A673 (cell line): Measurements from ENCODE around the gene C1orf210. TPM values are rescaled to one million over a fixed set of nuclear protein-coding genes. Genes with fewer than 3 reads are reported as not detected.

Experiments used
- BruUV-seq: library from RNA; stranded (reverse); fragments of 400-500 nt; replicated peaks from 2 replicates; lab custom pipeline; 2021; lab: Mats Ljungman, UMichigan
- CTCF ChIA-PET: fragments of 300-600 bp; sonication (Branson Sonifier 250); formaldehyde crosslinking; loops from one replicate; lab custom pipeline; 2022; ENCODE audit warnings: antibody characterized with exemption; lab: Charles Lee
- POLR2A ChIA-PET: fragments of 300-600 bp; sonication (Branson Sonifier 250); formaldehyde crosslinking; loops from one replicate; lab custom pipeline; 2022; ENCODE audit warnings: antibody characterized with exemption; ENCODE audit not compliant: low non-redundant PET; lab: Charles Lee
- DNase-seq: peaks from one replicate; pipeline ENCODE4 v3.0.0-alpha.2; 2015; ENCODE audit warnings: low spot score
- H3K27ac ChIP-seq: fragments of 200-600 bp; sonication (generic); 2 replicates; pipeline ENCODE4 v1.5.1; 2016; ENCODE audit warnings: mixed run types, low read depth, mild to moderate bottlenecking, mixed read lengths, antibody characterized with exemption, low read length; ENCODE audit not compliant: poor library complexity, severe bottlenecking
- H3K27me3 ChIP-seq: fragments of 200-600 bp; sonication (generic); replicated peaks from 2 replicates; pipeline ENCODE4 v1.6.1; 2017; ENCODE audit warnings: mixed run types, low read depth, mild to moderate bottlenecking, mixed read lengths, antibody characterized with exemption, low read length; ENCODE audit not compliant: insufficient read depth, poor library complexity
- H3K36me3 ChIP-seq: fragments of 200-600 bp; sonication (generic); 2 replicates; pipeline ENCODE4 v1.6.1; 2016; ENCODE audit warnings: mixed run types, mild to moderate bottlenecking, mixed read lengths, antibody characterized with exemption, low read length; ENCODE audit not compliant: insufficient read depth, poor library complexity, severe bottlenecking
- H3K4me1 ChIP-seq: fragments of 200-600 bp; sonication (generic); 2 replicates; pipeline ENCODE4 v1.6.1; 2017; ENCODE audit warnings: mixed run types, mild to moderate bottlenecking, mixed read lengths, antibody characterized with exemption, low read length; ENCODE audit not compliant: insufficient read depth, poor library complexity, severe bottlenecking
- H3K4me3 ChIP-seq: fragments of 200-600 bp; sonication (generic); 2 replicates; pipeline ENCODE4 v1.5.1; 2016; ENCODE audit warnings: low read depth, mixed run types, mild to moderate bottlenecking, mixed read lengths, low read length; ENCODE audit not compliant: poor library complexity, severe bottlenecking
- H3K9me3 ChIP-seq: fragments of 200-600 bp; sonication (generic); 2 replicates; pipeline ENCODE4 v1.6.1; 2016; ENCODE audit warnings: mixed run types, low read depth, mild to moderate bottlenecking, mixed read lengths, antibody characterized with exemption, low read length; ENCODE audit not compliant: poor library complexity, severe bottlenecking
- EZH2 ChIP-seq: fragments of 200-600 bp; sonication (generic); IDR thresholded peaks from 2 replicates; pipeline ENCODE4 v1.6.1; 2017; ENCODE audit warnings: borderline replicate concordance, low read depth, mild to moderate bottlenecking, mixed read lengths, antibody characterized with exemption, low read length; ENCODE audit not compliant: poor library complexity, severe bottlenecking
- intact Hi-C: fragments of 100-400 bp; cut with micrococcal nuclease; formaldehyde crosslinking; loops from one replicate; pipeline ENCODE4 v1.10.0; 2022; ENCODE audit not compliant: unreplicated experiment
- total RNA-seq: library from RNA; stranded (reverse); gene quantifications from 2 replicates; pipeline ENCODE4 v1.2.3, GENCODE V29; 2021
- TF ChIP-seq, protein P1 (sequence below): fragments of 300-800, 200-600 bp; sonication (generic); conservative IDR thresholded peaks from 2 replicates; pipeline ENCODE4 v1.5.1; 2017; ENCODE audit warnings: low read depth, mild to moderate bottlenecking, antibody characterized with exemption, low read length, moderate library complexity, mixed read lengths

The C1orf210 gene
- total RNA-seq, 1 experiment from 2014 or later, result not detected

DNA sequence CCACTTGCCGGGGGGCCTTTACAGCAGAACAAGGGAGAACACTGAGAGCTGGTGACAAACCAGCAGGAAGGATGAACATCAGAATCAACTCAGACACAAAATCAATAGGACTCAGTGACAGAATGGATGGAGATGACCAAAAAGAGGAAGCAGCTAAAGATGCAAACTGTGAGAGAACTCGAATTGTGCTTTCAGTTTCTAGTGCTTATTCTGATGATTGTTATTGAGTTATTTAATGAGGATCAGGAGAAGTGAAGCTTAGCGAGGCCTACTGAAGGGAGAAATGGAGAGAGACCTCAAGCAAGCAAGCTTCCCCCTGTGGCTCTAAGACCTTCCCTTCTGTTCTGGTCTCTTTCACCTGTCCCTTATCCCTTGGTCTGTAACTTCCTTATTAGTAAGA is 45.9 kb downstream of the C1orf210 start:
- no peak for TF ChIP-seq EZH2
- TF ChIP-seq, protein P1, sequence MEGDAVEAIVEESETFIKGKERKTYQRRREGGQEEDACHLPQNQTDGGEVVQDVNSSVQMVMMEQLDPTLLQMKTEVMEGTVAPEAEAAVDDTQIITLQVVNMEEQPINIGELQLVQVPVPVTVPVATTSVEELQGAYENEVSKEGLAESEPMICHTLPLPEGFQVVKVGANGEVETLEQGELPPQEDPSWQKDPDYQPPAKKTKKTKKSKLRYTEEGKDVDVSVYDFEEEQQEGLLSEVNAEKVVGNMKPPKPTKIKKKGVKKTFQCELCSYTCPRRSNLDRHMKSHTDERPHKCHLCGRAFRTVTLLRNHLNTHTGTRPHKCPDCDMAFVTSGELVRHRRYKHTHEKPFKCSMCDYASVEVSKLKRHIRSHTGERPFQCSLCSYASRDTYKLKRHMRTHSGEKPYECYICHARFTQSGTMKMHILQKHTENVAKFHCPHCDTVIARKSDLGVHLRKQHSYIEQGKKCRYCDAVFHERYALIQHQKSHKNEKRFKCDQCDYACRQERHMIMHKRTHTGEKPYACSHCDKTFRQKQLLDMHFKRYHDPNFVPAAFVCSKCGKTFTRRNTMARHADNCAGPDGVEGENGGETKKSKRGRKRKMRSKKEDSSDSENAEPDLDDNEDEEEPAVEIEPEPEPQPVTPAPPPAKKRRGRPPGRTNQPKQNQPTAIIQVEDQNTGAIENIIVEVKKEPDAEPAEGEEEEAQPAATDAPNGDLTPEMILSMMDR, result no peak
- H3K36me3 ChIP-seq, result no peaks in the 10 kb centered on the region
- intact Hi-C loops, result no loop called here
- no TSS peak for BruUV-seq
- DNase-seq, result no peak
- no peaks in the 10 kb centered on the region for H3K4me1 ChIP-seq
- H3K4me3 ChIP-seq, result no peak overlapping the region
- H3K27ac ChIP-seq, result no peak overlapping the region
- ChIA-PET CTCF (interaction anchor here (1.7 kb wide), 1 partner anchor 175 kb away, joined by 6 read pairs; no protein-coding TSS in a partner anchor), POLR2A (no interaction called here)
- no peaks in the 10 kb centered on the region for H3K27me3 ChIP-seq
- no peaks in the 10 kb centered on the region for H3K9me3 ChIP-seq

DNA sequence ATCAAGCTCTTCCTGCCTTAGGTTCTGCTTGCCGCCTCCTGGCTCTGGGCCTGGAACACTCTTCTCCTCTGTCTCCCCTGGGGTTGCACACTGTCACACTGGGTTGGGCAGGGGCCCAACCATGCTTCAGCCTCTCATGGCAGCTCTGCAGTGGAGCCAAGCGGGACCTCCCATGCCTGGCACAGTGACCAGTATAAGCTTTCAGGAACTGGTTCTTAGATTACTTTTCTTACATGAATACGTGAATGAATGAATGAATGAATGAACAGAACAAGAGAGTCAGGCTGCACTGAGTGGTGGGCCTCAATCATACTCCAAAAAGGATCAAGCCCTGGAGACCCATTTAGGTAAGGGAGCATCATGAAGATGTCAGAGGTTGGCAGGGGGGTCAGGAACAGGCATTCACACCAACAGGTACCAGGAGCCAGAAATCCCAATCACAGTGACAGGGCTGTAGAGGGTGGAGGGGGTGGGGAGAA is 46.4 kb downstream of the C1orf210 start:
- POLR2A ChIA-PET, result no interaction called here
- H3K27ac ChIP-seq, result no peak overlapping the region
- H3K4me1 ChIP-seq, result no peaks in the 10 kb centered on the region
- no peaks in the 10 kb centered on the region for H3K36me3 ChIP-seq
- intact Hi-C loops, result no loop called here
- BruUV-seq, result no TSS peak
- no peaks in the 10 kb centered on the region for H3K9me3 ChIP-seq
- no peak for TF ChIP-seq EZH2
- TF ChIP-seq, protein P1, result no peak
- no peak overlapping the region for H3K4me3 ChIP-seq
- H3K27me3 ChIP-seq, result no peaks in the 10 kb centered on the region
- CTCF ChIA-PET, result interaction anchor here (1.7 kb wide), 1 partner anchor 175 kb away, joined by 6 read pairs; no protein-coding TSS in a partner anchor
- DNase-seq, result no peak

DNA sequence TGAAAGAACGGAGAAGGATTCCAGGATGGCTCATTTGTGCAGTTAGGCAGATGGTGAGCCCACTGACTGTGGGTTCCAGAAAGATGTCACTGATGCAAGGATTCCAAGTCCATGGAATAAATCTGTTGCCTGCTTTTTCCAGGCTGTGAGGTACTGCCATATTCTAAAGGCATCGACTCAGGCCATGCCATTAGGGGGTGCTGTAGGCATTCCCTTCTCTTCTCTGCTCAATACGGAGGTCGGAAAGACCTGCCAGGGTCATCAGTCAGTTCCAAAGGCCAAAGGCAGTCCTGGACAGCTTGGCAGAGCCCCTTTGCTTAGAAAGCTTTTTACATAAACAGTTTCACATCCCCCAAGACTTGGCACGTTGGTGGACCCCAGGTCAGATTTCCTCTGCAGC is 47.3 kb downstream of the C1orf210 start:
- Histone ChIP-seq H3K4me1 (no peaks in the 10 kb centered on the region), H3K36me3 (no peaks in the 10 kb centered on the region), H3K4me3 (no peak overlapping the region), H3K27me3 (no peaks in the 10 kb centered on the region), H3K9me3 (no peaks in the 10 kb centered on the region), H3K27ac (no peak overlapping the region)
- no TSS peak for BruUV-seq
- TF ChIP-seq, protein P1, result peak; percentile 69
- TF ChIP-seq EZH2, result no peak
- DNase-seq, result peak; percentile 59
- CTCF ChIA-PET, result interaction anchor here (1.0 to 1.7 kb wide), 2 partner anchors 17 to 176 kb away, joined by 3 to 6 read pairs; no protein-coding TSS in a partner anchor
- POLR2A ChIA-PET, result no interaction called here
- intact Hi-C loops, result no loop called here
